Measurements from ENCODE around the gene UBA6. TPM values are rescaled to one million over a fixed set of nuclear protein-coding genes. Genes with fewer than 3 reads are reported as not detected.

UBA6 gene
- 12.1 to 21.5 TPM (median 20.3 TPM) in 5 replicates for total RNA-seq (2022; extraction: Qiagen RNA extraction; ENCODE audit: low read depth)

DNA sequence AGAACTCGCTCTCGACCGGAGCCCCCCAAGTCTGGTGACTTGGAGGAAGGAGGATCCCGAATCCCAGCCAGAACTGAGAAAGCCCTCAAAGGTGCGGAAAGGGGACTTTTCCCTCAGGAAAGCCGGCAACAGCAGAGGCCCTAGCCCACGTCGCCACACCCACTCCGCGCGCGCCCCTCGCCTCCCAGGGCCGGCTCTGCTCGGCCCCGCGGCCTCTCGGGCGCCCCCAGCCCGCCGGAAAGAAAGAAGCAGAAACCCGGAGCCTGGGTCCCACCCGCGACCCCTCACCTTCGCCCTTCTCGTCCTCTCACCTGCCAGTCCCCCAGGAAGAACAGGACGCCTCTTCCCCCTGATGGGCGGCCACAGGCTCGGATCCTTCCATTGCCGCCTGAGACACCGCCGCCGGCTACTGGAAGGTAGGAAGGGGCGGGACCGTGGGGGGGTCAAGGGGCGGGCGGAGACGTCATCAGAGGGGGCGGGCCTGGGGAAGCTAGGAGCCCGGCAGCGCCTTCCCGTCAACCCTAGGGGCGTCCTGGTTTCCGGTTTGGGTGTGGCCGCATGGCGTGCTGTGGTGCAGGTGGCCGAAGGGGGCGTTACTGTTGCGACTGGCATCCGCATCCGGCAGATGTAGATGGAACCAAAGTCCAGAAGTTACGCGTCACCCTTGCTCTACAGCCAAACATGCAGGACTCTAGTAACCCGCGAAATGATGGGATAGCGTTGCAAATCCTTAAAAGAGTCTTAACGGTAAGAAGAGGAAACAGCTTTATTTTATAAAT lies at the start of gene UBA6:
Gene UBA6, minus strand, starts transcription at position 418 of the 779 bp plus-strand sequence. Its CDS starts 36 bp downstream, at position 382.

Other genes with a start within 250 kb of the UBA6 start
- gene CENPC, start 155.7 kb downstream of the UBA6 start, total RNA-seq (2022; extraction: Qiagen RNA extraction; ENCODE audit: low read depth) = 2.7 to 4.9 TPM (median 4.1 TPM) in 5 replicates
- gene STAP1, start 142.4 kb downstream of the UBA6 start, total RNA-seq (2022; extraction: Qiagen RNA extraction; ENCODE audit: low read depth) = not detected in 5 replicates
- gene GNRHR, start 53.2 kb upstream of the UBA6 start, total RNA-seq (2022; extraction: Qiagen RNA extraction; ENCODE audit: low read depth) = not detected in 5 replicates
- not detected in 5 replicates for gene TMPRSS11D, start 182.8 kb upstream of the UBA6 start, total RNA-seq (2022; extraction: Qiagen RNA extraction; ENCODE audit: low read depth)

All from A549 treated with CpdA at 1 μM for 4 hours (cell line).